Spleen (tissue), 11 donors: ENCODE results near the gene PCYT2. TPM values are rescaled to one million over a fixed set of nuclear protein-coding genes. Genes with fewer than 3 reads are reported as not detected.
"Not testable (repeated sequence)": the region's sequence is repeated elsewhere in the genome, so short reads cannot be mapped to it uniquely, and the experiment has no call there.

Source experiments
- DNase-seq: peaks from one replicate; pipeline ENCODE4 v3.0.0-alpha.2; 2020
- H3K27ac ChIP-seq, 8 donors: fragments of 200-600 bp; sonication (generic) in 7 of 8; 1 replicate in 4 of 8; 2 replicates in 4 of 8; pipeline versions ENCODE4 v1.5.0 to v1.8.0; 2016 to 2021; ENCODE audit warnings: inconsistent platforms in 4 of 8, mild to moderate bottlenecking in 4 of 8, moderate library complexity in 1 of 8
- H3K27me3 ChIP-seq, 7 donors: fragments of 200-600 bp; sonication (generic) in 6 of 7; replicated peaks in 1 of 7; 1 replicate in 4 of 7; 2 replicates in 3 of 7; pipeline versions ENCODE4 v1.5.0 to v1.8.0; 2016 to 2021; ENCODE audit warnings: inconsistent platforms in 3 of 7, mild to moderate bottlenecking in 1 of 7
- H3K36me3 ChIP-seq, 6 donors: fragments of 200-600 bp; sonication (generic) in 5 of 6; 1 replicate in 4 of 6; 2 replicates in 2 of 6; pipeline versions ENCODE4 v1.5.0 to v1.8.0; 2016 to 2021; ENCODE audit warnings: inconsistent platforms in 2 of 6
- H3K4me1 ChIP-seq, 6 donors: fragments of 200-600 bp; sonication (generic) in 5 of 6; 1 replicate in 3 of 6; 2 replicates in 3 of 6; pipeline versions ENCODE4 v1.5.0 to v1.8.0; 2016 to 2021; ENCODE audit warnings: inconsistent platforms in 3 of 6
- H3K4me3 ChIP-seq, 8 donors: fragments of 200-600 bp; sonication (generic) in 7 of 8; 1 replicate in 4 of 8; 2 replicates in 4 of 8; pipeline versions ENCODE4 v1.5.0 to v1.8.0; 2016 to 2021; ENCODE audit warnings: inconsistent platforms in 4 of 8, mild to moderate bottlenecking in 4 of 8, moderate library complexity in 2 of 8
- H3K9me3 ChIP-seq, 8 donors: fragments of 200-600 bp; sonication (generic) in 7 of 8; 1 replicate in 4 of 8; 2 replicates in 4 of 8; pipeline versions ENCODE4 v1.5.0 to v1.8.0; 2016 to 2021; ENCODE audit warnings: inconsistent platforms in 4 of 8
- POLR2A ChIP-seq, 3 donors: fragments of 450-650 bp; IDR thresholded peaks; one replicate each; pipeline ENCODE4 v1.5.1; 2017; ENCODE audit warnings: antibody characterized with exemption in 3 of 3, mild to moderate bottlenecking in 1 of 3
- POLR2AphosphoS5 ChIP-seq, 3 donors: sonication (generic); formaldehyde crosslinking; IDR thresholded peaks; one replicate each; pipeline ENCODE4 v1.5.1; 2017; ENCODE audit warnings: antibody characterized with exemption in 3 of 3
- WGBS, 5 donors: extraction: QIAGEN DNeasy Blood & Tissue Kit in 3 of 5; methylation state at CpG; one replicate each; pipeline versions ENCODE4 v1.1.5 to v1.1.7; 2013 to 2018; 5-methylcytosine and 5-hydroxymethylcytosine counted together
- intact Hi-C: fragments of 100-400 bp; cut with DNase I; formaldehyde crosslinking; loops from one replicate; pipeline ENCODE4 v1.15.0; 2023; ENCODE audit warnings: low total_unique reads
- polyA plus RNA-seq, 3 donors: library from polyadenylated mRNA; stranded (reverse); fragments of 200-250 nt; gene quantifications; one replicate each; pipeline ENCODE4 v1.2.1, GENCODE V29; 2013
- total RNA-seq, 7 donors: library from RNA; depleted of rRNA in 3 of 7; stranded (reverse); fragments of >200 nt in 3 of 7; fragmentation: NEBNext Ultra II Directional in 4 of 7; extraction: Animal tissue kit (Norgen Biotek cat#: 25700) in 4 of 7; gene quantifications; one replicate each; pipeline versions ENCODE4 v1.1.0 to v1.2.1, GENCODE V29; 2016 to 2021
- TF ChIP-seq, protein P1 (sequence below), 11 experiments: fragments of 200-600 bp in 7 of 11; fragments of 450-650 bp in 4 of 11; sonication (generic) in 4 of 11; IDR thresholded peaks in 8 of 11; conservative IDR thresholded peaks in 3 of 11; 1 replicate in 7 of 11; 2 replicates in 4 of 11; pipeline versions ENCODE4 v1.4.0 to v1.8.0; 2016 to 2021; ENCODE audit warnings: antibody characterized with exemption in 11 of 11, inconsistent platforms in 4 of 11, mild to moderate bottlenecking in 1 of 11
- donor health status: healthy with polysubstance abuse.
- donor health status: DM: no; HTN: no; CAD: no; lungs with moderate emphysema.
- donor health status: DM: no; HTN: no; CAD: no.
- donor health status: Bipolar disorder and iron deficiency.
- donor health status: healthy.
- donor health status: DM: no; HTN: no; CAD: no.
- donor health status: DM: yes; HTN: yes; CAD: no.

The PCYT2 gene
- total and polyA plus RNA-seq, 10 donors, result 12.5 to 25.5 (median 16.2) TPM

- no peak overlapping the region for H3K4me3 ChIP-seq
- WGBS, 5 donors, result 77 to 92% (median 84%) methylated on average over 5 to 13 of the region's 13 CpGs
- DNase-seq, result no peak
- intact Hi-C loops, result loop anchor here (5.0 kb wide), 1 partner anchor 66 kb away; the partner anchor contains the start of genes CENPX and LRRC45
- H3K36me3 ChIP-seq, result no peaks in the 10 kb centered on the region
- H3K4me1 ChIP-seq, result peaks cover 9 to 21% (median 18%) of the 10 kb centered on the region in 6 donors
- no peak overlapping the region for H3K27ac ChIP-seq
- no peak for TF ChIP-seq POLR2A (IDR thresholded peaks at IDR 0.05)
- TF ChIP-seq, protein P1, sequence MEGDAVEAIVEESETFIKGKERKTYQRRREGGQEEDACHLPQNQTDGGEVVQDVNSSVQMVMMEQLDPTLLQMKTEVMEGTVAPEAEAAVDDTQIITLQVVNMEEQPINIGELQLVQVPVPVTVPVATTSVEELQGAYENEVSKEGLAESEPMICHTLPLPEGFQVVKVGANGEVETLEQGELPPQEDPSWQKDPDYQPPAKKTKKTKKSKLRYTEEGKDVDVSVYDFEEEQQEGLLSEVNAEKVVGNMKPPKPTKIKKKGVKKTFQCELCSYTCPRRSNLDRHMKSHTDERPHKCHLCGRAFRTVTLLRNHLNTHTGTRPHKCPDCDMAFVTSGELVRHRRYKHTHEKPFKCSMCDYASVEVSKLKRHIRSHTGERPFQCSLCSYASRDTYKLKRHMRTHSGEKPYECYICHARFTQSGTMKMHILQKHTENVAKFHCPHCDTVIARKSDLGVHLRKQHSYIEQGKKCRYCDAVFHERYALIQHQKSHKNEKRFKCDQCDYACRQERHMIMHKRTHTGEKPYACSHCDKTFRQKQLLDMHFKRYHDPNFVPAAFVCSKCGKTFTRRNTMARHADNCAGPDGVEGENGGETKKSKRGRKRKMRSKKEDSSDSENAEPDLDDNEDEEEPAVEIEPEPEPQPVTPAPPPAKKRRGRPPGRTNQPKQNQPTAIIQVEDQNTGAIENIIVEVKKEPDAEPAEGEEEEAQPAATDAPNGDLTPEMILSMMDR (IDR thresholded peaks at IDR 0.05 in 8 of 11, conservative IDR thresholded peaks at IDR 0.05 in 3 of 11), result no peak
- peaks cover 0 to 77% (median 36%) of the 10 kb centered on the region in 7 donors for H3K27me3 ChIP-seq
- H3K9me3 ChIP-seq, result no peaks in the 10 kb centered on the region
Observed at GRCh38 chr17:81955756-81956544, 44.8 kb upstream of the PCYT2 start.

DNA sequence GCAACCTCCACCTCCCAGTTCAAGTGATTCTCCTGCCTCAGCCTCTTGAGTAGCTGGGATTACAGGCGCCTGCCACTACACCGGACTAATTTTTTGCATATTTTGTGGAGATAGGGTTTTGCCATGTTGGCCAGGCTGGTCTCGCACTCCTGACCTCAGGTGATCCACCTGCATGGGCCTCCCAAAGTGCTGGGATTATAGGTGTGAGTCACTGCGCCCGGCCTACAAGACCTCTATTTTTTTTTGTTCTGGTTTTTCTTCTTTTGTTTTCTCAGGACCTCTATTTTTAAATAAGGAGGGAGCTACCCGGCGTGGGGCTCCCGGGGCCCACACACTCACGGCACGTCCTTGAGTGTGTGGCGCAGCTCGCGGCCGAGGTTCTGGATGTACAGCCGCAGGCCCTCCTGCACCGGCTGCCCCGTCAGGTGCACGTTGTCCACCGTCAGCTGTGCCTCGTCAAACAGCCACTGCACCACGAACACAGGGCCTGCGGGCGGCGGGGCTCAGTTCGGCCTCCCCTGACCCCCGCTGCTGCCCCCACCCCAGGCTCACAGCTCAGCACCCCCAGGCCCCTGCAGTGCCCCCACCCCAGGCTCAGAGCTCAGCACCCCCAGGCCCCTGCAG, 44.0 kb upstream of the PCYT2 start:
- no peak for DNase-seq
- peaks cover 0 to 69% (median 30%) of the 10 kb centered on the region in 7 donors for H3K27me3 ChIP-seq
- H3K36me3 ChIP-seq, result no peaks in the 10 kb centered on the region
- no peaks in the 10 kb centered on the region for H3K9me3 ChIP-seq
- peaks cover 4 to 15% (median 13%) of the 10 kb centered on the region in 6 donors for H3K4me1 ChIP-seq
- intact Hi-C loops, result loop anchor here (5.0 kb wide), 1 partner anchor 67 kb away; the partner anchor contains the start of genes CENPX and LRRC45
- H3K4me3 ChIP-seq, result no peak overlapping the region
- 91 to 97% (median 94%) methylated on average over 24 to 26 of the region's 26 CpGs for WGBS, 5 donors
- H3K27ac ChIP-seq, result no peak overlapping the region
- TF ChIP-seq POLR2AphosphoS5 (IDR thresholded peaks at IDR 0.05) (no peak), POLR2A (IDR thresholded peaks at IDR 0.05) (no peak)
- TF ChIP-seq, protein P1 (IDR thresholded peaks at IDR 0.05 in 8 of 11, conservative IDR thresholded peaks at IDR 0.05 in 3 of 11), result no peak

DNA sequence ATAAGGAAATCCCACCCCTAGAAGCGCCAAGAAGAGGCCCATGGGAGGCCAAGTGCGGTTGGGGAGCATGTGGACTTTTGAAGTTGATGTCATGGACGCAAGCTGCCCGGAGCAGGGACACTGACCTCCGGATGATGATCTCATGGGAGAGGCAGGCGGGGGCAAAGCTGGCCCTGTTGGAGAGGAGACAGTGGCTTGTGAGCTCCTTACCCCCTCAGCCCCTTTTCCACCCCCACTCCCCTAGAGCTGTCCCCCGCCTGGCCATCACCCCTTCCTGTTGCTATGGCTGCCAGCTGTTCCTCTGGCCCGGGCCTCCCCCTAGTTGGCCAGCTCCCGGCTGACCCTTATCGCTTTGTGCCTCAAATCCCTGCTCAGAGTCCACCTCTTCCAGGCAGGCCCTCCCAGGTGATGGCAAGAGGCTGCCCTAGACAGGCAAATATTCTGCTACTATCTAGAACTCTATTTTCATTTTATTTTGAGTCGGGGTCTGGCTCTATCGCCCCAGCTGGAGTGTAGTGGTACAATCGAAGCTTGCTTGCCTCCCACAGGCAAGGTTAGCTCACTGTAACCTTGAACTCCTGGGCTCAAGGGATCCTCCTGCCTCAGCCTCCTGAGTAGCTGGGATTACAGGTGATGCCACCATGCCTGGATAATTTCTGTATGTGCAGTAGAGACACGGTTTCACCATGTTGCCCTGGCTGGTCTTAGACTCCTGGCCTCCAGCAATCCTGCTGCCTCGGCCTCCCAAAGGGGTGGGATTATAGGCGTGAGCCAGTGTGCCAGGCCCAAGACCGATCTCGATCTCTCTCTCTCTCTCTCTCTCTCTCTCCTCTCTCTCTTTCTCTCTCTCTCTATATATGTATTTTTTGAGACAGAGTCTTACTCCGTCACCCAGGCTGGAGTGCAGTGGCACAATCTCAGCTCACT, 43.2 kb upstream of the PCYT2 start:
- DNase-seq, result no peak

DNA sequence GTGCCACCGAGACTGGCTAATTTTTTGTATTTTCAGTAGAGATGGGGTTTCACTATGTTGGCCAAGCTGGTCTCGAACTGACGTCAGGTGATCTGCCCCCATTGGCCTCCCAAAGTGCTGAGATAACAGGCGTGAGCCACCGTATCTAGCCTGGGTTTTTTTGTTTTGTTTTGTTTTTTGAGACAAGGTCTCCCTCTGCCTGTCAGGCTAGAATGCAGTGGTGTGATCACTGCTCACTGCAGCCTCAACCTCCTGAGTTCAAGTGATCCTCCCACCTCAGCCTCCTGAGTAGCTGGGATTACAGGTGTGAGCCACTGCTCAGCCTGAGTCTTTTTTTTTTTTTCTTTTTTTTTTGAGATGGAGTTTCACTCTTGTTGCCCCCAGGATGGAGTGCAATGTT, 42.2 kb upstream of the PCYT2 start:
- H3K9me3 ChIP-seq, DNase-seq, H3K36me3 ChIP-seq, H3K4me3 ChIP-seq, H3K27ac ChIP-seq, H3K4me1 ChIP-seq, intact Hi-C loops: not testable (repeated sequence)
- peaks cover 0 to 51% (median 14%) of the 10 kb centered on the region in 7 donors for H3K27me3 ChIP-seq
- 69 to 79% (median 77%) methylated on average over 5 of the region's 5 CpGs for WGBS, 5 donors

More for the DNA sequence above, 43.2 kb upstream of the PCYT2 start:
- H3K4me3 ChIP-seq, result no peak overlapping the region
- intact Hi-C loops, result loop anchor here (5.0 kb wide), 1 partner anchor 68 kb away; the partner anchor contains the start of genes CENPX and LRRC45
- H3K27me3 ChIP-seq, result peaks cover 0 to 61% (median 23%) of the 10 kb centered on the region in 7 donors
- no peak overlapping the region for H3K27ac ChIP-seq
- no peaks in the 10 kb centered on the region for H3K9me3 ChIP-seq
- H3K4me1 ChIP-seq, result peaks cover 0 to 7% (median 6%) of the 10 kb centered on the region in 6 donors
- TF ChIP-seq POLR2A (IDR thresholded peaks at IDR 0.05), result no peak
- TF ChIP-seq, protein P1 (IDR thresholded peaks at IDR 0.05 in 8 of 11, conservative IDR thresholded peaks at IDR 0.05 in 3 of 11), result no peak
- no peak for TF ChIP-seq POLR2AphosphoS5 (IDR thresholded peaks at IDR 0.05)
- 82 to 92% (median 87%) methylated on average over 19 of the region's 19 CpGs for WGBS, 5 donors
- H3K36me3 ChIP-seq, result no peaks in the 10 kb centered on the region
